HEK293T (cell line): ENCODE measurements around the gene MS4A10.

Experiments
- BHLHE40 ChIP-seq: fragments of 450-650 bp; IDR thresholded peaks from 2 replicates; pipeline ENCODE4 v1.6.1; 2016; ENCODE audit warnings: mild to moderate bottlenecking, moderate library complexity, borderline replicate concordance
- ELF4 ChIP-seq: fragments of 450-650 bp; IDR thresholded peaks from 2 replicates; pipeline ENCODE4 v1.6.1; 2017; ENCODE audit warnings: antibody characterized with exemption
- FOXA1 ChIP-seq: fragments of 450-650 bp; IDR thresholded peaks from 2 replicates; pipeline ENCODE4 v1.6.1; 2016; ENCODE audit warnings: mild to moderate bottlenecking
- FOXM1 ChIP-seq: fragments of 450-650 bp; IDR thresholded peaks from 2 replicates; pipeline ENCODE4 v1.6.1; 2017; ENCODE audit warnings: mild to moderate bottlenecking, borderline replicate concordance
- L3MBTL2 ChIP-seq: fragments of 450-650 bp; conservative IDR thresholded peaks from 2 replicates; pipeline ENCODE4 v1.6.1; 2016; ENCODE audit warnings: mild to moderate bottlenecking
- NFRKB ChIP-seq: fragments of 450-650 bp; IDR thresholded peaks from 2 replicates; pipeline ENCODE4 v1.6.1; 2016; ENCODE audit warnings: mild to moderate bottlenecking, moderate library complexity
- PKNOX1 ChIP-seq: fragments of 450-650 bp; IDR thresholded peaks from 2 replicates; pipeline ENCODE4 v1.6.1; 2016
- SP1 ChIP-seq: fragments of 450-650 bp; IDR thresholded peaks from 2 replicates; pipeline ENCODE4 v1.6.1; 2017
- SUZ12 ChIP-seq: fragments of 450-650 bp; IDR thresholded peaks from 2 replicates; pipeline ENCODE4 v1.6.1; 2016; ENCODE audit warnings: mild to moderate bottlenecking
- TARDBP ChIP-seq: fragments of 450-650 bp; IDR thresholded peaks from 2 replicates; pipeline ENCODE4 v1.6.1; 2016
- ZNF384 ChIP-seq: fragments of 450-650 bp; IDR thresholded peaks from 2 replicates; pipeline ENCODE4 v1.6.1; 2016

GRCh38 chr11:60748821-60749220, 36.3 kb upstream of the MS4A10 start:
- no peak for TF ChIP-seq L3MBTL2
- TF ChIP-seq BHLHE40 = no peak
- TF ChIP-seq SUZ12 = no peak
- no peak for TF ChIP-seq FOXM1
- no peak for TF ChIP-seq ZNF384
- TF ChIP-seq NFRKB = no peak
- TF ChIP-seq SP1 = no peak
- no peak for TF ChIP-seq TARDBP
- TF ChIP-seq PKNOX1 = no peak
- no peak for TF ChIP-seq FOXA1
- no peak for TF ChIP-seq ELF4
